Posterior vena cava (tissue), 2 donors: ENCODE measurements around the gene HEATR5A. TPM values are rescaled to one million over a fixed set of nuclear protein-coding genes. Genes with fewer than 3 reads are reported as not detected.
"Not testable (repeated sequence)": the region's sequence is repeated elsewhere in the genome, so short reads cannot be mapped to it uniquely, and the experiment has no call there.

Source experiments
- DNase-seq: peaks from one replicate; pipeline ENCODE4 v3.0.0-alpha.2; 2020; ENCODE audit warnings: low spot score
- intact Hi-C, 2 donors: fragments of 100-400 bp; cut with DNase I; formaldehyde crosslinking; loops; one replicate each; pipeline versions ENCODE4 v1.14.1 to v1.14.2; 2022 to 2023
- total RNA-seq, 2 donors: library from RNA; stranded (reverse); fragmentation: NEBNext Ultra II Directional; extraction: Animal tissue kit (Norgen Biotek cat#: 25700); gene quantifications; one replicate each; pipeline ENCODE4 v1.2.1, GENCODE V29; 2021
- donor health status: DM: yes; HTN: yes; CAD: no.
- donor health status: DM: yes; HTN: yes; CAD: no.

The HEATR5A gene
- total RNA-seq, 2 donors from 2014 or later = 44.6 to 48.1 TPM

- intact Hi-C loops = no loop called here
- DNase-seq = no peak
These were observed 148.7 kb downstream of the HEATR5A start for GRCh38 chr14:31271648-31272047.

GRCh38 chr14:31270196-31270772 lies 150.1 kb downstream of the HEATR5A start:
- no peak for DNase-seq
- intact Hi-C loops = no loop called here

DNA sequence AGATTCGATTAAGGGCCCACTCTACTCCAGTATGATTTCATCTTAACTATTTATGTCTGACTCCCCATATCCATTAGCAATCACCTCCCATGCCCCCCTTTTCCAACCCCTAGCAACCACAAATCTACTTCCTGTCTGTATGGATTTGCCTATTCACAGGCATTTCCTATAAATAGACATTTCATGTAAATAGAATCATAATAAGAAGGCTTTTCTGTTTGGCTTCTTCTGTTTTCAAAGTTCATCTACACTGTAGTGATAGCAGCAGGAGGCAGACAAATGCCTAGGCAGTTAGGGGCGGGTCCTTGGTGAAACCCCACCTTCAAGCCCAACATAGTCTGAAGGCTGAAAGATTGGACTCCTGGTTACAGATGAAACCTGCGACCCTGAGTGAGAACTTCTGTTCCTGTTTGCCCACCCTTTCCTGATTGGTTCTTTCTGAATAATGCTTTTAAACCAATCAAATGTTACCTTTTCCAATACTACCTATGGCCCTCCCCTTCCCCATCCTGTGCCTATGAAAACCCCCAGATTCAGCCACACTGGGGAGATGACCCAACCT lies 150.6 kb downstream of the HEATR5A start:
- DNase-seq = no peak
- intact Hi-C loops = no loop called here

DNA sequence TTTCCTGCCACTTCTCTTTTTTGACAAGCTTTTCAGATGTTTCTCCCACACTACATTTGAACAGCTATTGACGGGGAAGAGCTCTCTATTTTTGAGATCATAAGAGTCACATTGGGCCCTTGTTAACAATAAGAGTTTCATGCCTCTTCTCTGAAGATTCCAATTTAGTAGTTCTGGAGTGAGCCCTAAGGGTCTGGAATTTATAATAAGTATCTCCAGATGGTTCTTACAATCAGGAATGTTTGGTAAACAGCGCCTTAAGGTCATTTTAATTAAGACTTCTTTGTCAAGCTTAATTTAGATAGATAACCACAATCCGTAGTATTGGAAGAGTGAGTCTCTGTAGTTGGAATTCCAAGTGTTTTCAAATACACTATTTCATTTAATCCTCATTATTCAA lies 152.1 kb downstream of the HEATR5A start:
- no peak for DNase-seq
- intact Hi-C loops = no loop called here

GRCh38 chr14:31266437-31267331 lies 153.7 kb downstream of the HEATR5A start:
- DNase-seq = no peak
- intact Hi-C loops = no loop called here

DNA sequence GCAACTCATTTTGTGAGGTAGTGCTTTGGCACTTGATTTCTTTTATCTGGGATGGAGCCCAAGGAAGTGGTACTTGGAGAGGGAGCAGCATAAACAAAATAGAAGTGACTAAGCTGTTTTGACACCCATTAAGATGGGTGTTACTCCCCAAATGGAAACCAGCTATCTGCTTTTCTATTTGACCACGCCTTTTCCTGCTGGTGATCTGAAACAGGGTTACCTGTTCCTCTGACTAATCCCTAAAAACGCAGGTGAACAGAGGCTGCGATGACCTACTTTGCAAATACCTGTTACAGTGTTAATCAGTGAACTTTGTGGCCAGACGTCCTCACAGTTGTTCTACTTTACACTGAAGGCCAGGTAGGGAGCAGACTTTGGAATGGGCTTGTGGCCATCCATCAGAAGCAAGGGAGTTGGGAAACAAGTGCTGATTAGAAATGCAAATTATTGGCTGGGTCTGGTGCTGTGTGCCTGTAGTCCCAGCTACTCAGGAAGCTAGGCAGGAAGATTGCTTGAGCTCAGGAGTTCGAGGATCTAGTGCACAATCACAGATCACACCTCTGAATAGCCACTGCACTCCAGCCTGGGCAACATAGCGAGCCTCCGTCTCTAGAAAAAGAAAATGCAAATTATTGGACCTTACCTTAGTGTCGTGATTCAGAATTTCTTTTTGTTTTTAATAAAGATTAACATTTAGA lies 154.5 kb downstream of the HEATR5A start:
- no peak for DNase-seq
- intact Hi-C loops = no loop called here

- DNase-seq = peak; percentile 82
- intact Hi-C loops = no loop called here
These were observed 156.7 kb downstream of the HEATR5A start for GRCh38 chr14:31263485-31264133.

DNA sequence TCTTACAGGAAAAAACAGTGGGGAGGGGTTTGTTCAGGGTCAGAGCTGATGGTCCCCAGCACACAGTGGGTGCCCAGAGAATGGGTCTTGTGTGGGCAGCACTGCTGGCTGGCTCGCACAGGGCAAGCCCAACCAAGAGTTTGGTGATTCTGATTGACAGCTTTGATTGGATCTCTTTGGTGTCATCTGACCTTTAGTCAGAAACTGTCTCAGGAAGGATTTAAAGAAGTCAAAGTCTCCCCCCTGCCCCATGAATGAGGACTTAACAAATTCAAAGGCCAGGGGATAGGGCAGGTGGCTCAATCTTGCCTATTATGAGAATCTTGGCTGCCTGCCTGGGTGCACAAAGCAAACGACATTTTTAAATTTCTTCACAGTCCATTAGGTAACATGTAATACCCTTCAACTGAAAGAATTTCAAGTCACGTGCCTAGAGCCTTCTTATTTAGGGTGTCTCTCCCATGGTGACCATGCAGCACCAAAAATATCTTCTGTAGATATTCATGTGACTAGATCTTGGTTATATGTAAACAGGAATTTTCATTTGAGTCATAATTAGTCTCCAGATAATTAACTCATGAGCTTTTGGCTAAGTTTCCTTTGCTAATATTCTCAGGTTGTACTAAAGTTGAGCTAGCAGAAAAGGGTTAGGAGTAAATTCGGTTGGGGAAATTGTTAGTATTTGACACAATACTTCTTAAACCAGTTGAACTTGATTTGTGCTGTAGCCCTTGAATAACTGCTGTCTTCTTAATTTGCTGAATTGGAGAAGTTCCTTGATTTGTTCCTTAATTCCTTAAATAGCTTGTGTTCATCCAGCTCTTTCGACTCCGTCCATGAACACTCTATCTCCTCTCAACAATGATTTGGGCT lies 158.3 kb downstream of the HEATR5A start:
- peak; percentile 78 for DNase-seq
- intact Hi-C loops = no loop called here

GRCh38 chr14:31261523-31261858 lies 158.9 kb downstream of the HEATR5A start:
- intact Hi-C loops = no loop called here
- DNase-seq = peak; percentile 49

DNA sequence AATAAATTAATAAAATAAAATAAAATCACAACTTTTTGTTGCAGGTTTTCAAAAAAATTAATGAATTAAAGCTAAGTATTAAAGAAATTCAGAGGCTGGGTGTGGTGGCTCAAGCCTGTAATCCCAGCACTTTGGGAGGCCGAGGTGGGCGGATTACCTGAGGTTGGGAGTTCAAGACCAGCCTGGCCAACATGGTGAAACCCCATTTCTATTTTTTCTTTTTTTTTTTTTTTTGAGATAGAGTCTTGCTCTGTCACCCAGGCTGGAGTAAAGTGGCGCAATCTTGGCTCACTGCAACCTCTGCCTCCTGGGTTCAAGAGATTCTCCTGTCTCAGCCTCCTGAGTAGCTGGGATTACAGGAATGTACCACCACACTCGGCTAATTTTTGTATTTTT lies 161.3 kb downstream of the HEATR5A start:
- intact Hi-C loops = not testable (repeated sequence)
- peak; percentile 24 for DNase-seq

DNA sequence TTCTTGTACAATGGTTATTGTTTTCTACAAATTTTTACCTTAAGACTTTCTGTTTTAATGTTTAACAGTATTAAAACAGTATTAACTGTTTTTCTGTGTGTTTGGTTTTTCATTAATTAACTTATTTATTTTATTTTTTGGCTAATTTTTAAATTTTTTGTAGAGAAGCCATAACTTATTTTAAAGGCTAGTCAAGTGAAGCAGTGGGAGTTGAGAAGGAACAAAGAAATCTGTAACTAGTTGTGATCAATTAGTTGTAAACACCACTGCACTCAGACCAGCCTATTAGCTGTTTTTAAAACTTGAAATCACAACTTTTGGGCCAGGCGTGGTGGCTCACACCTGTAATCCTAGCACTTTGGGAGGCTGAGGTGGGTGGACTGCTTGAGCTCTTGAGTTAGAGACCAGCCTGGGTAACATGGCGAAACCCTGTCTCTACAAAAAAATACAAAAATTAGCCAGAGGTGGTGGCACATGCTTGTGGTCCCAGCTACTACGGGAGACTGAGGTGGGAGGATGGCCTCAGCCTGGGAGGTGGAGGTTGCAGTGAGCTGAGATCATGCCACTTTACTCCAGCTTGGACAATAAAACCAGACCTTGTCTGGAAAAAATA lies 161.8 kb downstream of the HEATR5A start:
- intact Hi-C loops = no loop called here
- no peak for DNase-seq

DNA sequence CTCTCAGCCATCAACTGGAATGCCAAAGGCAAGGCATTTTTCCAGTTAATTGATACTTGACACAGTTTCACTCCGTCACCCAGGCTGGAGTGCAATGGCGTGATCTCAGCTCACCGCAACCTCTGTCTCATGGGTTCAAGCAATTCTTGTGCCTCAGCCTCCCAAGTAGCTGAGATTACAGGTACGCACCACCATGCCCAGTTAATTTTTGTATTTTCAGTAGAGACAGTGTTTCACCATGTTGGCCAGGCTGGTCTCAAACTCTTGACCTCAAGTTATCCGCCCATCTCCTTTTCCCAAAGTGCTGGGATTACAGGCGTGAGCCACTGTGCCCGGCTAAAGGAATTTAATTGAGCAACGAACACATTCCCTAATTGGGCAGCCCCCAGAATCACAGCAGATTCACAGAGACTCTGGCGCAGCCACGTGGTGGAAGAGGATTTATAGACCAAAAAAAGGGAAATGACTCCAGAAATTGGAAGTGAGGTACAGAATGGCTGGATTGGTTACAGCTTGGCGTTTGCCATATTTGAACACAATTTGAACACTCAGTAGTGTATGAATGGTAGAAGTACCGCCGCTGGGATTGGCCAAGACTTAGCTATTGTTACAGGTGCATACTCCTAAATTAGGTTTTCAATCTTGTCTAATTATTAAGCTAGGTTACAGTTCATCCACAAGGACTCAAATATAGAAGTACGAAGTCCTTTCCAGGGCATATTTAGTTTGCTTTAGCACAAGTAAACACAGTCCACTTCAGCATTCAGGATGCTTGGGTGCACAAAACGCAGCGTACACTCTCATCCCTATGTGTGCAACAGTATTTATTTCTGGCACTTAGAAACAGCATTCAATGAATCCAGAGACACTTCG lies 162.6 kb downstream of the HEATR5A start:
- intact Hi-C loops, DNase-seq: not testable (repeated sequence)

- intact Hi-C loops = no loop called here
- DNase-seq = no peak
These were observed 163.2 kb downstream of the HEATR5A start for GRCh38 chr14:31257244-31257553.

- intact Hi-C loops = no loop called here
- DNase-seq = no peak
These were observed 163.7 kb downstream of the HEATR5A start for GRCh38 chr14:31256534-31257243.

DNA sequence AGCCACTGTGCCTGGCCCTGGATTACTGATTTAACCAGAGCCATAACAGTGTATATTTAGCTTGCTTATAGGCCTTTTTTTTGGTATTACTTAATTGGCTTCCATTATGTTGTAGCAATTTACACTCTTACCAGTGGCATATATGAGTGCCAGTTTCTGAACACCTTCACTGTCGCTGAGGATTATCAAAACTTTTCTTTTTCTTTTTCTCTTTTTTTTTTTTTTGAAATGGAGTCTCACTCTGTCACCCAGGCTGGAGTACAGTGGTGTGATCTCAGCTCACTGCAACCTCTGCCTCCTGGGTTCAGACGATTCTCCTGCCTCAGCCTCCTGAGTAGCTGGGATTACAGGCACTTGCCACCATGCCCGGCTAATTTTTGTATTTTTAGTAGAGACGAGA lies 164.4 kb downstream of the HEATR5A start:
- DNase-seq, intact Hi-C loops: not testable (repeated sequence)

DNA sequence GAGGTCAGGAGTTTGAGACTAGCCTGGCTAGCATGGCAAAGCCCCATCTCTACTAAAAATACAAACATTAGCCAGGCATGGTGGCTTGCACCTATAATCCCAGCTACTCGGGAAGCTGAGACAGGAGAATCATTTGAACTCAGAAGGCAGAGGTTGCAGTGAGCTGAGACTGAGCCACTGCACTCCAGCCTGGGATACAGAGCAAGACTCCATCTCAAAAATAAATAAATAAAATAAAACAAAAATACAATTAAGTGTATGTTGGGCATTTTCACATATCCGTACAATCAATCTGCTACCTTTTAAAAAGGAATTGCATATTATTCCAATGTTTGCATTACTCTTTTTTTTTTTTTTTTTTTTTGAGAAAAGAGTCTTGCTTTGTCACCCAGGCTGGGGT lies 165.1 kb downstream of the HEATR5A start:
- intact Hi-C loops = no loop called here
- no peak for DNase-seq
